ENCODE data around the gene PPP6R2.

GRCh38 chr22:50363166-50363802 is 20.2 kb downstream of the PPP6R2 start:
- TF ChIP-seq CTCF (optimal IDR thresholded peaks at IDR 0.05 in 1 of 3, IDR thresholded peaks at IDR 0.05 in 1 of 3, conservative IDR thresholded peaks at IDR 0.05 in 1 of 3; ENCODE audit: extremely low read depth in 1 of 3, insufficient read depth in 2 of 3, low read length in 3 of 3) (no peak), EZH2 (IDR thresholded peaks at IDR 0.05; ENCODE audit: low read length) (no peak)

All from keratinocyte (primary cell).